Fibroblast of villous mesenchyme (primary cell): ENCODE results near the gene RFX3. TPM values are rescaled to one million over a fixed set of nuclear protein-coding genes. Genes with fewer than 3 reads are reported as not detected.

Experiments used
- DNase-seq: peaks from one replicate; pipeline ENCODE4 v3.0.0-alpha.2; 2010; ENCODE audit warnings: low read depth
- H3K4me3 ChIP-seq: 2 replicates; pipeline ENCODE4 v1.5.1; 2011; ENCODE audit warnings: low read depth, mild to moderate bottlenecking, low read length
- CTCF ChIP-seq: IDR thresholded peaks from 2 replicates; pipeline ENCODE4 v1.5.1; 2012; ENCODE audit warnings: low read depth, mild to moderate bottlenecking, low read length; ENCODE audit not compliant: insufficient read depth
- total RNA-seq: library from RNA; depleted of rRNA; stranded (reverse); fragments of >200 nt; gene quantifications from 2 replicates; pipeline ENCODE4 v1.2.3, GENCODE V29; 2012

The RFX3 gene
- total RNA-seq, 1 donor = 3.5 TPM

DNA sequence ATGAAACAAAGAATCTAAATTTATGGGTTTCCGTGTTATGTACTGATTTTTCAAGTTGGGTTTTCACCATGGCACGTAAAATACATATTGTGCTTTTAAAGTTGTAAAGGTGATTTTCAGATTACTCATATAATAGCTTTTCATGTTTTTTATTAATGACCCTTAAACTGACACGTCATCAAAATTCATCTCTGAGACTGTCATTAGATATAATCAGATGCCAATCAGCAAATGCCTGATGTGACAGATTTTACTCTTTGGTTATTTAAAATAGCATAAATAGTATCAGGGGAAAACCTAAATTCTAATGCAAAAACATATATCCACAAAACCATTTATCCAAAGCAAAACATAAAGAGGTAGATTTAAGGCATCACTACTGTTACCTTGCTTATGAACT, 11.0 kb downstream of the RFX3 start:
- TF ChIP-seq CTCF = no peak
- no peak for DNase-seq
- no peak overlapping the region for H3K4me3 ChIP-seq

DNA sequence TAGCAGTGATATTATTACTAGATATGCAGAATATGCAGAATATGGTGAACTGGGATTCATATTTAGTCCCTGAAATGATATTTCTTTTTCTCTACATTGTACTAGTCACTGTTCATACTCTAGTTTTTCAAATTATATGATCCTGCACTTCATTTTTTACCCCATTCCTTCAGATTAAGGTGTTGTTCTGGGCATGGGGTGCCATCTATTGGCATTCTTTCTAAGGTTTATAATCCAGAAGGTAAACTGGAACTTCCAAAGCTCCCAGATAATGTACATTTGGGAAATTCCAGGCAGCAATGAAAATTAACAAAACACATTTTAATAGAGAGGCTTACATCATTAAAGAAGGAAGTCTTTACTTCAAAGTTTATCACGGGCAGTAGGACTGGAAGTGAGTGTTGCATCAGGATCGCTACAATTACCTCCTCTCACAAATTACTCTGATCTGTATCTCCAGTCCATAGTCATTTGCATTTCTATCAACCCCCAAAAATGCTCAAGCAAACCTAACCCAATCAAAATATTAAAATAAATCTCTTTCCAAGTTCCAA, 12.5 kb downstream of the RFX3 start:
- no peak for DNase-seq
- no peak for TF ChIP-seq CTCF
- H3K4me3 ChIP-seq = no peak overlapping the region

DNA sequence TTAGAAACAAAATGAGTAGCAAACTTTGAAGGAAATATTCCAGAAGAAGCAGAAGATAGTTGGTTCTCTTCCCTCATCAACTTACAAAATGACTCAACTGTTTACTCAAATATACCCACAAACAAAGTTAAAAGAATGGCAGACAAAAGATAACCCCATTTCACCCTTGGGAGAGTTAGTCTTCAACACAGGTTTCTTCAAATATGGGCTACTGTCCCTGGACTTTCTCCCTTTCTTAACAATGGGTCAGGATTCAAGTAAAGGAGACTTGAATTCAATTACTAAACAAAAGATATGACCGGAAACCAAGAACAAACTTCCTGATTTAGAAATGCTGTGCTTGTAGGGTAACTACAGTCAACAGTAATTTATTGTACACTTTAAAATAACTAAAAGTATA, 14.2 kb downstream of the RFX3 start:
- no peak overlapping the region for H3K4me3 ChIP-seq
- TF ChIP-seq CTCF = no peak
- peak; percentile 2 for DNase-seq

DNA sequence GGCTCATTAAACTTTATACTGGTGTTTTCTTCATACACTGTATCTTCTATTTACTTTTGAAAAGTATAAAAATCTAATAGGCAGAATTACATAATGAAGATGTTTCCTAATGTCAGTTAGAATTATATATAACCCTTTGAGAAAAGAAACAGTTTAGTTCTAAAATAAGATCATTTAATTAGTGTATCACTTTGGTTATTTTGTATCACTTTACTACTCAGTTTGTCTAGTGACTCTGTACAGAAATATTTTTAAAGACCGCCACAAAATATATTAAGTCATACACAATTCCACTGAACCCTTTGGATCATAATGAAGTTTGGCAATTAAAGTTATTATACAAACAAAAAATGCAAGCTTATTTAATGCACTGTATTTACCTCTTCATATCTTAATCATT, 15.0 kb downstream of the RFX3 start:
- DNase-seq = no peak
- H3K4me3 ChIP-seq = no peak overlapping the region
- TF ChIP-seq CTCF = no peak

DNA sequence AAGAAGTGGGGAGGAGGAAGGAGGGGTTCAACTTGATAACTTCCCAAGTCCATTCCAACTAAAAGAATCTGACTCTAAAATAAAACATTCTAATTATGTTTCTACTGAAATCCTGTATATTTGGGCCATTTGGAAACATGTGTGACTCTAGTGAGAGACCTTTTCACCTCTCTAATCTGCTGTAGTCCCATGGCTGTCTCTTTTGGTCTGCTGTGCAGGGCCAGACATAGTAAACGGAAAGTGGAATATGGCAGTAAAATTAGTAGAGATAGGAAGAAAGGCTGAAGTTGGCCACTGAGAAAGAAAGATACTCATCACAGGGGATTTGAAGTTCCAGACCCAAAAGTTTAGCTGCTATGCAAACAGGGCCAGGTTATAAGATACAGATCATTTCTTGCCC, 15.9 kb downstream of the RFX3 start:
- H3K4me3 ChIP-seq = no peak overlapping the region
- peak; percentile 8 for DNase-seq
- no peak for TF ChIP-seq CTCF

GRCh38 chr9:3508521-3509291, 17.1 kb downstream of the RFX3 start:
- no peak for TF ChIP-seq CTCF
- peak overlapping the region; percentile 0 for H3K4me3 ChIP-seq
- DNase-seq = peak; percentile 75

- DNase-seq = no peak
- no peak for TF ChIP-seq CTCF
- no peak overlapping the region for H3K4me3 ChIP-seq
Measured at GRCh38 chr9:3508078-3508431, 17.7 kb downstream of the RFX3 start.
